Adipocyte (in vitro differentiated cells): ENCODE measurements around the gene DMRTC2.

Experiments used
- DNase-seq: peaks from one replicate; pipeline ENCODE4 v3.0.0-alpha.2; 2015; ENCODE audit warnings: low read depth
- H3K27me3 ChIP-seq: replicated peaks from 2 replicates; pipeline ENCODE4 v1.7.0; 2013; ENCODE audit warnings: mild to moderate bottlenecking, low read length, moderate library complexity; ENCODE audit not compliant: control insufficient read depth, insufficient read depth
- H3K36me3 ChIP-seq: 2 replicates; pipeline ENCODE4 v1.7.0; 2013; ENCODE audit warnings: low read length, mild to moderate bottlenecking, moderate library complexity; ENCODE audit not compliant: control insufficient read depth, insufficient read depth, severe bottlenecking
- H3K4me1 ChIP-seq: 2 replicates; pipeline ENCODE4 v1.7.0; 2013; ENCODE audit warnings: mild to moderate bottlenecking, low read length, moderate library complexity; ENCODE audit not compliant: control insufficient read depth, insufficient read depth
- H3K4me3 ChIP-seq: 2 replicates; pipeline ENCODE4 v1.7.0; 2013; ENCODE audit warnings: mild to moderate bottlenecking, low read length, moderate library complexity
- H3K9ac ChIP-seq: 2 replicates; pipeline ENCODE4 v1.7.0; 2013; ENCODE audit warnings: mild to moderate bottlenecking, low read length, moderate library complexity
- H3K9me3 ChIP-seq: 2 replicates; pipeline ENCODE4 v1.7.0; 2013; ENCODE audit warnings: mild to moderate bottlenecking, low read length, moderate library complexity; ENCODE audit not compliant: control insufficient read depth

DMRTC2 gene

GRCh38 chr19:41848666-41849065, 3.8 kb downstream of the DMRTC2 start:
- Histone ChIP-seq H3K27me3 (peaks cover 63% of the 10 kb centered on the region), H3K4me3 (no peak overlapping the region), H3K36me3 (no peaks in the 10 kb centered on the region), H3K9me3 (no peaks in the 10 kb centered on the region), H3K9ac (no peak overlapping the region), H3K4me1 (no peaks in the 10 kb centered on the region)
- no peak for DNase-seq

GRCh38 chr19:41849067-41849466, 4.2 kb downstream of the DMRTC2 start:
- H3K9me3 ChIP-seq = no peaks in the 10 kb centered on the region
- H3K27me3 ChIP-seq = peaks cover 63% of the 10 kb centered on the region
- no peaks in the 10 kb centered on the region for H3K36me3 ChIP-seq
- no peak overlapping the region for H3K9ac ChIP-seq
- DNase-seq = no peak
- H3K4me3 ChIP-seq = no peak overlapping the region
- H3K4me1 ChIP-seq = no peaks in the 10 kb centered on the region

GRCh38 chr19:41850381-41850780, 5.5 kb downstream of the DMRTC2 start:
- H3K4me1 ChIP-seq = no peaks in the 10 kb centered on the region
- peaks cover 73% of the 10 kb centered on the region for H3K27me3 ChIP-seq

GRCh38 chr19:41851456-41851855, 6.6 kb downstream of the DMRTC2 start:
- peaks cover 73% of the 10 kb centered on the region for H3K27me3 ChIP-seq

More at GRCh38 chr19:41850381-41850780, 5.5 kb downstream of the DMRTC2 start:
- Histone ChIP-seq H3K4me3 (no peak overlapping the region), H3K9ac (no peak overlapping the region), H3K36me3 (no peaks in the 10 kb centered on the region), H3K9me3 (no peaks in the 10 kb centered on the region)
- no peak for DNase-seq

GRCh38 chr19:41853344-41853743, 8.5 kb downstream of the DMRTC2 start:
- peaks cover 64% of the 10 kb centered on the region for H3K27me3 ChIP-seq
- no peak for DNase-seq

More at GRCh38 chr19:41851456-41851855, 6.6 kb downstream of the DMRTC2 start:
- no peaks in the 10 kb centered on the region for H3K36me3 ChIP-seq
- no peak overlapping the region for H3K9ac ChIP-seq
- no peaks in the 10 kb centered on the region for H3K4me1 ChIP-seq
- no peak for DNase-seq
- no peaks in the 10 kb centered on the region for H3K9me3 ChIP-seq
- no peak overlapping the region for H3K4me3 ChIP-seq

DNA sequence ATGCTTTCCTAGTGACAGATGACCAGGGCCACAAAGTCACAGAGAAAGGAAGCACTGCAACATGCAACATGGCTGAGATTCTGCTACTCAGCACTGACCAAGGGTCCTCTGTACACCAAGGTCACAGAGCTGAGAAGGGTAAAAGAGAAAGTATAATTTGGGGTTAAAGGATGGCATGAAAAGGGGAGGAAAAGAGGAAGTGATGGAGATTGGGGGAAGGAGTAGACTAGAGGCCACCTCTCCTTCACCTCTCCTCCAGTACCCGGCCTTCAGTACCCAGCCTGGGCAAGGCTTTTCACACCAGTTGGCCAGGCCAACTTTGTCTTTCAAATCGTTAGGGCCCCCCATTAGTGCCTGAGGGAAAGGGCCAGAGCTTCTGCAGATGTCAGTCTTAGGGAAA, 8.9 kb downstream of the DMRTC2 start:
- H3K9me3 ChIP-seq = no peaks in the 10 kb centered on the region

More at GRCh38 chr19:41853344-41853743, 8.5 kb downstream of the DMRTC2 start:
- Histone ChIP-seq H3K9me3 (no peaks in the 10 kb centered on the region), H3K4me3 (no peak overlapping the region), H3K4me1 (no peaks in the 10 kb centered on the region), H3K9ac (no peak overlapping the region), H3K36me3 (no peaks in the 10 kb centered on the region)

GRCh38 chr19:41859213-41859617, 14.4 kb downstream of the DMRTC2 start:
- Histone ChIP-seq H3K9me3 (no peaks in the 10 kb centered on the region), H3K4me1 (peaks cover 36% of the 10 kb centered on the region), H3K27me3 (peaks cover 9% of the 10 kb centered on the region), H3K9ac (peak overlapping the region; percentile 97), H3K4me3 (peak overlapping the region; percentile 95), H3K36me3 (peaks cover 33% of the 10 kb centered on the region)
- no peak for DNase-seq

More for the DNA sequence above, 8.9 kb downstream of the DMRTC2 start:
- H3K36me3 ChIP-seq = no peaks in the 10 kb centered on the region
- DNase-seq = no peak
- no peak overlapping the region for H3K9ac ChIP-seq
- no peaks in the 10 kb centered on the region for H3K4me1 ChIP-seq
- no peak overlapping the region for H3K4me3 ChIP-seq
- H3K27me3 ChIP-seq = peaks cover 60% of the 10 kb centered on the region

GRCh38 chr19:41859618-41860418, 15.0 kb downstream of the DMRTC2 start, which contains the start of gene RPS19:
Gene RPS19 (plus strand): TSS chr19:41860255. CDS start chr19:41860775, 520 bp downstream.
- DNase-seq = peak; percentile 99
- Histone ChIP-seq H3K4me3 (peak within 1 kb of the TSS; percentile 95), H3K9me3 (no peaks in the 10 kb centered on the region), H3K27me3 (peaks cover 3% of the 10 kb centered on the region), H3K9ac (peak within 1 kb of the TSS; percentile 97), H3K4me1 (peaks cover 41% of the 10 kb centered on the region), H3K36me3 (peaks cover 39% of the 10 kb centered on the region)

- H3K36me3 ChIP-seq = peaks cover 46% of the 10 kb centered on the region
- H3K27me3 ChIP-seq = no peaks in the 10 kb centered on the region
- DNase-seq = peak; percentile 48
- peak overlapping the region; percentile 97 for H3K9ac ChIP-seq
- H3K9me3 ChIP-seq = no peaks in the 10 kb centered on the region
- H3K4me1 ChIP-seq = peaks cover 44% of the 10 kb centered on the region
- peak overlapping the region; percentile 95 for H3K4me3 ChIP-seq
These were observed 15.7 kb downstream of the DMRTC2 start for GRCh38 chr19:41860419-41861115.

DNA sequence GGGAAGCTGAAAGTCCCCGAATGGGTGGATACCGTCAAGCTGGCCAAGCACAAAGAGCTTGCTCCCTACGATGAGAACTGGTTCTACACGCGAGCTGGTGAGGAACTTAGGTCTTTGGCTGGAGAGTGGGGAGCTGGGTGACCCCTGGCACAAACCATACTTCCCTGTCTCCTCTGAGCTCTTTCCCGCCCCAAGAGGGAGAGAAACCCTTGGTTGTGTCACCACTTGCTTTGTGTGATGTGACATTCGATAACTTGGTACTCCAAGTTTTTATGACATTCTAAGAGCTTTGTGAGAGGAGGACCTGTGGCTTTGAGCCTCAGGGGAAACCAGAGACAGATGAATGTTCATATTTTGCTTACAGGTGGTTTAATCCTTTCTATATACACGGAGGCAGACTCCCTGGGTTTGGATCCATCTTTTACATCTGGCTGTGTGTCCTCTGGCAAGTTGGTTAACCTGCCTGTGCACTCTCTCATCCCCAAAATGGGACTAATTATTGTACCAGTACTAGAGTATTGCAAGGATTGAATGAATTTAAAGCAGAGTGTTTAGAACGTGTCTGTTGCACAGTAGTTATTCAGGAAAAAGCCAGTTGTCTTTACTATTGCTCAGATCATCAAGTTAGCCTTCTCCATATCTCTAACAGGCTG, 16.4 kb downstream of the DMRTC2 start:
- Histone ChIP-seq H3K36me3 (peaks cover 50% of the 10 kb centered on the region), H3K9ac (peak overlapping the region; percentile 97)

DNA sequence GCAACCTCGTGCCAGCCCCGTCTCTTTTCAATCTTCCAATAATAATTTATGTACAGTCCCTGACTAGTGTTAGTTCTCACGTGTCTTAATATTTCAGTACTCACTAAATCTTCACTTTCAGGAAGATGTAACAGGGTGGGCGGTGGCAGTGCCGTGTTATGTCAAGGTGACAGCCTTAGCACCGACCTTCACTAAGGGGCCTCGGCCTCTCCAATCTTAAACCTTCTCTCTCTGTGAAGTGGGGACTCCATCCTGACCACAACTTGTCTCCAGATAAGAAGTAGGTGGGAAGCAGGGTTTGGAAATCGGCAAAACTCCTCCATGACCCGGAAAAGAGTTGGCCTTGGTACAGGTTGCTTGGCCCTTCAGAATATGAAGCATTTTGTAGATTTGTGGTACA, 17.0 kb downstream of the DMRTC2 start:
- Histone ChIP-seq H3K9me3 (no peaks in the 10 kb centered on the region), H3K4me1 (peaks cover 44% of the 10 kb centered on the region), H3K9ac (peak overlapping the region; percentile 97), H3K4me3 (peak overlapping the region; percentile 95), H3K36me3 (peaks cover 54% of the 10 kb centered on the region), H3K27me3 (no peaks in the 10 kb centered on the region)
- no peak for DNase-seq

More for the DNA sequence above, 16.4 kb downstream of the DMRTC2 start:
- DNase-seq = peak; percentile 19
- Histone ChIP-seq H3K9me3 (no peaks in the 10 kb centered on the region), H3K4me3 (peak overlapping the region; percentile 95), H3K27me3 (no peaks in the 10 kb centered on the region), H3K4me1 (peaks cover 44% of the 10 kb centered on the region)
